SK-N-MC (cell line): ENCODE results near the gene ETV6.
A peak's percentile ranks its signal among the peaks of the same experiment; 100 is the strongest.

Experiments
- DNase-seq: peaks from one replicate; pipeline ENCODE4 v3.0.0-alpha.2; 2011; ENCODE audit warnings: low read depth, low spot score
- H3K27ac ChIP-seq: fragments of 200-600 bp; sonication (generic); 2 replicates; pipeline ENCODE4 v1.5.1; 2016; ENCODE audit warnings: mixed run types
- H3K36me3 ChIP-seq: fragments of 200-600 bp; sonication (generic); 2 replicates; pipeline ENCODE4 v1.6.1; 2017; ENCODE audit warnings: antibody characterized with exemption, low read length, mixed read lengths; ENCODE audit not compliant: insufficient read depth
- H3K4me3 ChIP-seq: fragments of 200-600 bp; sonication (generic); 2 replicates; pipeline ENCODE4 v1.5.1; 2016
- H3K9ac ChIP-seq: fragments of 200-600 bp; sonication (generic); 2 replicates; pipeline ENCODE4 v1.8.0; 2017; ENCODE audit warnings: mixed run types, mixed read lengths; ENCODE audit not compliant: insufficient read length
- H3K9me3 ChIP-seq: fragments of 200-600 bp; sonication (generic); 2 replicates; pipeline ENCODE4 v1.6.1; 2017; ENCODE audit warnings: low read depth, mild to moderate bottlenecking, antibody characterized with exemption, low read length, moderate library complexity, mixed read lengths
- EZH2 ChIP-seq: fragments of 200-600 bp; sonication (generic); IDR thresholded peaks from one replicate; pipeline ENCODE4 v1.6.1; 2017; ENCODE audit warnings: antibody characterized with exemption
- FOXP2 ChIP-seq: optimal IDR thresholded peaks from 2 replicates; pipeline ENCODE3; 2011; ENCODE audit warnings: mild to moderate bottlenecking, moderate library complexity; ENCODE audit not compliant: insufficient read depth; ENCODE audit errors: extremely low read length, control extremely low read depth
- POLR2AphosphoS5 ChIP-seq: IDR thresholded peaks from 2 replicates; pipeline ENCODE4 v1.6.1; 2012; ENCODE audit warnings: mild to moderate bottlenecking, low read depth, low read length, borderline replicate concordance

Gene ETV6

DNA sequence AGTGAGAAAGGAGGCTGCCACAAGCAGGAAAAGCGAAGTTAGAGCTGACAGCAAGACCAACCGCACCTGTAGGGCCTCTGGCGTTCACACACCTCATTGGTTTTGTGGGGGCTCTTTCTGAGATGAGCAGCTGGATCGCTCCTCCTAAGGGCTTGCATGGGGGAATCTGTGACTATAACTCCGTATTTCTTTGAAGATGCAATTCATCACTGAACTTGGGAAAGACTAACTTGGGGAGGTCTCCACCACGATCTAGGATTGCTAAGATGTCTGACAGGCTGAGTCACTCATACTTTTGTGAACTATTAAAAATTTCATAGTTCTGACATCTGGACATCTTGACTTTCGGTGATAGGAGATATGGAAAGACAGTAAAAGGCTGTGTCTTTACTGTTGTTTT, 173.6 kb downstream of the ETV6 start:
- H3K4me3 ChIP-seq = no peak overlapping the region
- H3K9me3 ChIP-seq = no peaks in the 10 kb centered on the region
- no peak overlapping the region for H3K9ac ChIP-seq
- TF ChIP-seq FOXP2 (no peak), POLR2AphosphoS5 (no peak), EZH2 (no peak)
- no peaks in the 10 kb centered on the region for H3K36me3 ChIP-seq
- no peak overlapping the region for H3K27ac ChIP-seq
- no peak for DNase-seq

GRCh38 chr12:11823593-11823992, 174.1 kb downstream of the ETV6 start:
- H3K9ac ChIP-seq = no peak overlapping the region
- TF ChIP-seq EZH2 = no peak
- no peak for TF ChIP-seq POLR2AphosphoS5
- no peak for TF ChIP-seq FOXP2
- no peak overlapping the region for H3K4me3 ChIP-seq
- H3K27ac ChIP-seq = no peak overlapping the region
- H3K9me3 ChIP-seq = no peaks in the 10 kb centered on the region
- H3K36me3 ChIP-seq = no peaks in the 10 kb centered on the region
- DNase-seq = no peak

DNA sequence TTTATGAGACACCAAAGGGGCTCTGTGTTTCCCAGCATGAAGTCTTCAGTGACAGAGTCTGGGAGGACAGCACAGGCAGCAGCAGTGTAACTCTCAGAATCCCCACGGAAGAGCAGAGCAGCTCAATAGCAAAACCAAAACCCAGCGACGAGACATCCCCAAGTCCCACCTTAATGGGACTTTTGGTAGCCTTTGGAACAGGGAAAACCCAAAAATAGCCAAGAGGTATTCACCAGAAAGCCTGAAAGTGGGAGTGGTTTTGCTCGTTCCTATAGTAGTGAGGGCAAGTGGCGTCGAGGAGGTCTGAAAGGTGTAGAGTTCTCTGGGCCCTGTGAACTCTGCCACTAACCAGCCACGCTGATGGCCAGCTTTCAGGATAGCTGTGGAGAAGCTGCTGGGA, 174.6 kb downstream of the ETV6 start:
- no peak for DNase-seq
- H3K9me3 ChIP-seq = no peaks in the 10 kb centered on the region
- H3K36me3 ChIP-seq = no peaks in the 10 kb centered on the region
- no peak overlapping the region for H3K4me3 ChIP-seq
- no peak for TF ChIP-seq EZH2
- TF ChIP-seq POLR2AphosphoS5 = no peak
- H3K9ac ChIP-seq = no peak overlapping the region
- no peak overlapping the region for H3K27ac ChIP-seq

GRCh38 chr12:11824736-11825135, 175.3 kb downstream of the ETV6 start:
- no peak for DNase-seq
- no peak for TF ChIP-seq POLR2AphosphoS5
- H3K4me3 ChIP-seq = no peak overlapping the region
- no peak overlapping the region for H3K9ac ChIP-seq
- no peaks in the 10 kb centered on the region for H3K36me3 ChIP-seq
- H3K9me3 ChIP-seq = no peaks in the 10 kb centered on the region
- no peak overlapping the region for H3K27ac ChIP-seq

DNA sequence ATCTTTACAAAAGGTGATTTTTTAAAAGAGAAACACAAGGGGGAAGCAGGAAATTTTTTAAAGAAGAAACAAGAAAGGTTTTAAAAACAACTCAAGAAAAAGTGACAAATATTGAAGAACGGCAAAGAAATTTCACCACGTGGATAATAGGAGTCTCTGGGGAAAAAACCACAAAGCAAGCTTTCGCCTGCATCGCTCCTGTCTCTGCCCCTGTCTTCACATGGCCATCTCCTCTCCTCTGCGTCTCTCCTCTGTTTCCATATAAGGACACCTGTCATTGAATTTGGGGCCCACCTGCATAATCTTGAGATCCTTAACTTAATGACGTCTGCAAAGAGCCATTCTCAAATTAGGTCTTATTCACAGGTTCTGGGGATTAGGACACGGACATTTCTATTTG, 175.8 kb downstream of the ETV6 start:
- no peaks in the 10 kb centered on the region for H3K36me3 ChIP-seq
- no peak for TF ChIP-seq POLR2AphosphoS5
- no peak for TF ChIP-seq EZH2
- no peak for TF ChIP-seq FOXP2
- H3K9ac ChIP-seq = no peak overlapping the region
- H3K9me3 ChIP-seq = no peaks in the 10 kb centered on the region
- no peak for DNase-seq
- no peak overlapping the region for H3K27ac ChIP-seq
- H3K4me3 ChIP-seq = no peak overlapping the region

DNA sequence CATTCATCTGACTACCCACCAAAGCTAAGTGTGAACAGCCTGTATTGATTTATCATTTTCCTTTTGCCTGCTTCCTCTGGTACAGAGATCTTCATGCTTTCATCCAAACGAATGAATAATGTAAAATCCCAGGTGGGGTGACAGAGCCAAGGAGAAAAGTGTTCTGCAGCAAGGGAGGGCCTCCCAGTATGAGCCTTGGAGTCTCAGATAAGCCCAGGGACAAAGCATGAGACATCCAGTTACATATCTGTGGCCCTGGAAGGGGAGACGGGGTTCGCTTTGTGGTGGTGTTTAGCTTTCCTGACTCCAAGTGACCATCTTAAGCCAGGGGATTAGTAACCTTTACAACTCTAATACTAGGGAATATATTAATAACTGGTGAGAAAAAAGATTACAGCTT, 177.1 kb downstream of the ETV6 start:
- no peak for DNase-seq
- Histone ChIP-seq H3K27ac (no peak overlapping the region), H3K4me3 (no peak overlapping the region), H3K9ac (no peak overlapping the region), H3K9me3 (no peaks in the 10 kb centered on the region), H3K36me3 (no peaks in the 10 kb centered on the region)
- TF ChIP-seq POLR2AphosphoS5 = no peak
- no peak for TF ChIP-seq FOXP2
- TF ChIP-seq EZH2 = no peak

- no peaks in the 10 kb centered on the region for H3K9me3 ChIP-seq
- DNase-seq = no peak
- peak overlapping the region; percentile 53 for H3K4me3 ChIP-seq
- peak overlapping the region; percentile 22 for H3K9ac ChIP-seq
- TF ChIP-seq POLR2AphosphoS5 (no peak), EZH2 (no peak), FOXP2 (peak; percentile 78)
- no peaks in the 10 kb centered on the region for H3K36me3 ChIP-seq
- no peak overlapping the region for H3K27ac ChIP-seq
These were observed 177.9 kb downstream of the ETV6 start for GRCh38 chr12:11827091-11828061.

DNA sequence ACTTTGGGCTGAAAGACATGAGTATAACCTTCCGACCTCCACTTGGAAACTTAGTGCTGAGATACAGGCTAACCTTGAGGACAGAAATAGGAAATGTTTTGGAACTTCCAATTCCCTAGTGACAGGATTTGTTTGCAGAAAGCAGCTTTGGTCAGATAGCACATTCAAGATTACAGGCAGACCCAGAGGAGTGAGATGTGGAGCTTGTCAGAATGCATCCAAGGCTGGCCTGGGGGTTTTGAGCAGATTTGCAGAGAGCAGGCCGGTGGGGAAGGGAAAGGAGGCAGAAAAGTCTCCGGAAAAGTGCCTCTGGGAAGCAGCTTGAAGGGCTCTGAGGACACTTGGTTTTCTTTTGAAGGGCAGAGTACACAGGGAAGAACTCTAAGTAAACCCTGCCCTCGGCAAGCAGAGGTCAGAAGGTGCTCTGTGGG, 180.3 kb downstream of the ETV6 start:
- DNase-seq = no peak
- TF ChIP-seq EZH2 (no peak), POLR2AphosphoS5 (no peak), FOXP2 (no peak)
- Histone ChIP-seq H3K4me3 (no peak overlapping the region), H3K27ac (no peak overlapping the region), H3K9me3 (no peaks in the 10 kb centered on the region), H3K36me3 (no peaks in the 10 kb centered on the region), H3K9ac (no peak overlapping the region)

GRCh38 chr12:11830307-11830801, 180.9 kb downstream of the ETV6 start:
- Histone ChIP-seq H3K9ac (no peak overlapping the region), H3K4me3 (no peak overlapping the region), H3K27ac (no peak overlapping the region), H3K36me3 (no peaks in the 10 kb centered on the region), H3K9me3 (no peaks in the 10 kb centered on the region)
- TF ChIP-seq EZH2 (no peak), FOXP2 (no peak), POLR2AphosphoS5 (no peak)
- no peak for DNase-seq
